Activated CD8-positive, alpha-beta T cell treated with anti-CD3 and anti-CD28 coated beads for 36 hours (primary cell): ENCODE results near the gene CORO2B. TPM values are rescaled to one million over a fixed set of nuclear protein-coding genes. Genes with fewer than 3 reads are reported as not detected.

ENCODE experiments used
- ATAC-seq: fragments of 200-7000 bp; cut with Tn5 transposase; one replicate; pipeline ENCODE4 v1.10.0; 2021; ENCODE audit warnings: mild to moderate bottlenecking, moderate library complexity
- CTCF ChIA-PET: fragments of 350-600 bp; sonication (Branson Sonifier 250); formaldehyde crosslinking; loops from one replicate; lab custom pipeline; 2021; ENCODE audit warnings: antibody characterized with exemption; lab: Charles Lee
- POLR2A ChIA-PET: fragments of 350-600 bp; sonication (Branson Sonifier 250); formaldehyde crosslinking; loops from one replicate; lab custom pipeline; 2021; ENCODE audit warnings: antibody characterized with exemption; lab: Charles Lee
- DNase-seq: peaks from one replicate; pipeline ENCODE4 v3.0.0-alpha.2; 2020
- H3K27ac Mint-ChIP-seq: one replicate; pipeline ENCODE4 v1.8.0; 2021; ENCODE audit warnings: mild to moderate bottlenecking, mixed read lengths
- H3K27me3 Mint-ChIP-seq: one replicate; pipeline ENCODE4 v1.8.0; 2021; ENCODE audit warnings: mixed read lengths
- H3K36me3 Mint-ChIP-seq: one replicate; pipeline ENCODE4 v1.8.0; 2021; ENCODE audit warnings: low read depth, mixed read lengths
- H3K4me1 Mint-ChIP-seq: one replicate; pipeline ENCODE4 v1.8.0; 2021; ENCODE audit warnings: low read depth, mixed read lengths
- H3K4me3 Mint-ChIP-seq: one replicate; pipeline ENCODE4 v1.8.0; 2021; ENCODE audit warnings: mild to moderate bottlenecking, moderate library complexity, mixed read lengths
- H3K9me3 Mint-ChIP-seq: one replicate; pipeline ENCODE4 v1.8.0; 2021; ENCODE audit warnings: mixed read lengths
- intact Hi-C: fragments of 100-400 bp; cut with micrococcal nuclease; formaldehyde crosslinking; loops from one replicate; pipeline ENCODE4 v1.10.0; 2022
- total RNA-seq, 2 experiments: library from RNA; stranded (reverse); gene quantifications; one replicate each; pipeline ENCODE4 v1.2.3, GENCODE V29; 2021
- TF ChIP-seq, protein P1 (sequence below): fragments of 200-600 bp; IDR thresholded peaks from one replicate; pipeline ENCODE4 v1.8.0; 2022; ENCODE audit warnings: antibody characterized with exemption, mild to moderate bottlenecking

The CORO2B gene
- total RNA-seq, 2 experiments from 2014 or later: not detected

DNA sequence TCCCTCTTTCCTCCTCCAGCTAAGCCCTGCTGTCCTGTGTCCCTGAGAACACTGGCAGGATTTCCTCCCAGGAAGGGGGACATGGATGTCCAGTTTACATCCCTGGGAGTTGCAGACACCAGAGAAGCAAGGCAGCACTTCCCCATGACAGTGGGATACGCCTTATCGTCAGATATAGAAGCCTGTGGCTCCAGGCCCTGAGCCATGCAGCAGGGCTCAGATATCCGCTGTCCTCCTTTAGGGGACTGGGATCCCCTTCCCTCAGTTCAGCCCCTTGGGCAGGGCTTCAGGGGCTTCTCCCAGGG, 16.4 kb downstream of the CORO2B start:
- Mint-ChIP-seq H3K9me3 (no peaks in the 10 kb centered on the region), H3K4me1 (no peaks in the 10 kb centered on the region), H3K27ac (no peak overlapping the region), H3K27me3 (peaks cover 7% of the 10 kb centered on the region), H3K4me3 (no peak overlapping the region), H3K36me3 (no peaks in the 10 kb centered on the region)
- POLR2A ChIA-PET: no interaction called here
- TF ChIP-seq, protein P1, sequence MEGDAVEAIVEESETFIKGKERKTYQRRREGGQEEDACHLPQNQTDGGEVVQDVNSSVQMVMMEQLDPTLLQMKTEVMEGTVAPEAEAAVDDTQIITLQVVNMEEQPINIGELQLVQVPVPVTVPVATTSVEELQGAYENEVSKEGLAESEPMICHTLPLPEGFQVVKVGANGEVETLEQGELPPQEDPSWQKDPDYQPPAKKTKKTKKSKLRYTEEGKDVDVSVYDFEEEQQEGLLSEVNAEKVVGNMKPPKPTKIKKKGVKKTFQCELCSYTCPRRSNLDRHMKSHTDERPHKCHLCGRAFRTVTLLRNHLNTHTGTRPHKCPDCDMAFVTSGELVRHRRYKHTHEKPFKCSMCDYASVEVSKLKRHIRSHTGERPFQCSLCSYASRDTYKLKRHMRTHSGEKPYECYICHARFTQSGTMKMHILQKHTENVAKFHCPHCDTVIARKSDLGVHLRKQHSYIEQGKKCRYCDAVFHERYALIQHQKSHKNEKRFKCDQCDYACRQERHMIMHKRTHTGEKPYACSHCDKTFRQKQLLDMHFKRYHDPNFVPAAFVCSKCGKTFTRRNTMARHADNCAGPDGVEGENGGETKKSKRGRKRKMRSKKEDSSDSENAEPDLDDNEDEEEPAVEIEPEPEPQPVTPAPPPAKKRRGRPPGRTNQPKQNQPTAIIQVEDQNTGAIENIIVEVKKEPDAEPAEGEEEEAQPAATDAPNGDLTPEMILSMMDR: no peak
- ATAC-seq: no peak
- CTCF ChIA-PET: no interaction called here
- DNase-seq: no peak
- intact Hi-C loops: no loop called here

DNA sequence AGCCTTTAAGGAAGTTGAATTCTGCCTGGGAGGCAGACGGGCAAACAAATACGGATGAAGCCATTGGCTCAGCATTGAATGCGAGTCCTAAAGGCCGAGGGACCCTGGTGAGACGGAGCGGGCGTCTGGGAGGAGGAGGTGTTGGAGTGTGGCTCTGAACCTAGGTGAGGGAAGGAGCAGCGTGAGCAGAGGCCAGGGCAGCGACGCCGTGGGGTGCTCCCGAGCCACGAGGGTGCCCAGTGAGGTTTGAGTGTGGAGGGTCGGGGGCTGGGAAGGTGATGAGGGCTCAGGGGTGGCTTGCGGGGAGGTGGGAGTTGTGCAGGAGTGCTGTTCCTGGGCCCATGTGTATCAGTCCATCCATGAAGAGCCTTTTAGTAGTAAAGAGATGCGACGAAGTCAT, 17.0 kb downstream of the CORO2B start:
- no peak for DNase-seq
- TF ChIP-seq, protein P1: no peak
- no peak for ATAC-seq
- H3K27ac Mint-ChIP-seq: no peak overlapping the region
- H3K4me3 Mint-ChIP-seq: no peak overlapping the region
- intact Hi-C loops: no loop called here
- CTCF ChIA-PET: no interaction called here
- H3K36me3 Mint-ChIP-seq: no peaks in the 10 kb centered on the region
- no peaks in the 10 kb centered on the region for H3K4me1 Mint-ChIP-seq
- peaks cover 7% of the 10 kb centered on the region for H3K27me3 Mint-ChIP-seq
- no peaks in the 10 kb centered on the region for H3K9me3 Mint-ChIP-seq
- POLR2A ChIA-PET: no interaction called here

DNA sequence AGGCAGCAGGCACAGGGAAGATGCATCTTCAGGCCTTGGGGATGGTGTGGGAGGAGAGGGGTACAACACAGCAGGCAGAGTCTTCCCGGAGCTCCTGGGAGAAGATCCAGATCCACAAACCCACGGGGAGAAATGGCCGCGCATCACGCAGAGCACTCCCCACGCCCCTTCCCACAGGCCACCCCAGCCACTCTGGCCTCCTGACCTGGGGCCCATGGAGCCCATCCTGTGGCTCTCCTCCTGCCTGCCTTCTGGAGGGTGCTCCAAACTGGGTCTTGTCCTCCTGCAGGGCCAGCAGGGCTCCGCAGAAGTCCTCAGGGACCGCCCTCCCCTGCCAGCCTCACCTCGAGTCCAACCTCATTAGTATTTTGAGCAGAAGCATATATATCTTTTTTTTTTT, 17.9 kb downstream of the CORO2B start:
- Mint-ChIP-seq H3K36me3 (no peaks in the 10 kb centered on the region), H3K9me3 (no peaks in the 10 kb centered on the region), H3K4me1 (no peaks in the 10 kb centered on the region), H3K27ac (no peak overlapping the region), H3K4me3 (no peak overlapping the region), H3K27me3 (peaks cover 3% of the 10 kb centered on the region)
- POLR2A ChIA-PET: no interaction called here
- intact Hi-C loops: no loop called here
- TF ChIP-seq, protein P1: no peak
- no peak for ATAC-seq
- CTCF ChIA-PET: no interaction called here
- no peak for DNase-seq

DNA sequence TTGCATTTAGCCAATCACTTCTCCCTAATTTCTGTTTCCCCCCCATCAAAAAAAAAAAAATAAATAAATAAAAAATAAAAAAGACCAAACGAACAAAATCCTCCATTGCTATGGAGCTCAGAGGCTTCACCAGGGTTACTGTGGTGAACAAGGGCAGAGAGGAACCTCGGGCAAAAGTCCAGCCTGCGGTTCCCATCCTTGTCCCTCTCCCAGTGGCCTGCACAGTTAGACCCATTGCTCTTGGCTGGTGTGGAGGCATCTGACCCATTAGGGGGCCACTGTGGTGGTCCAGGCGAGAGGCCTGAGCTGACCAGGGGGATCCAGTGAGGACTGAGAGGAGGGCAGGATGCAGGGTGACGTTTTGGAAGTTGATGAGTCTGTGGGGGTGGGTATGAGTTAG, 18.8 kb downstream of the CORO2B start:
- CTCF ChIA-PET: no interaction called here
- H3K27me3 Mint-ChIP-seq: peaks cover 3% of the 10 kb centered on the region

DNA sequence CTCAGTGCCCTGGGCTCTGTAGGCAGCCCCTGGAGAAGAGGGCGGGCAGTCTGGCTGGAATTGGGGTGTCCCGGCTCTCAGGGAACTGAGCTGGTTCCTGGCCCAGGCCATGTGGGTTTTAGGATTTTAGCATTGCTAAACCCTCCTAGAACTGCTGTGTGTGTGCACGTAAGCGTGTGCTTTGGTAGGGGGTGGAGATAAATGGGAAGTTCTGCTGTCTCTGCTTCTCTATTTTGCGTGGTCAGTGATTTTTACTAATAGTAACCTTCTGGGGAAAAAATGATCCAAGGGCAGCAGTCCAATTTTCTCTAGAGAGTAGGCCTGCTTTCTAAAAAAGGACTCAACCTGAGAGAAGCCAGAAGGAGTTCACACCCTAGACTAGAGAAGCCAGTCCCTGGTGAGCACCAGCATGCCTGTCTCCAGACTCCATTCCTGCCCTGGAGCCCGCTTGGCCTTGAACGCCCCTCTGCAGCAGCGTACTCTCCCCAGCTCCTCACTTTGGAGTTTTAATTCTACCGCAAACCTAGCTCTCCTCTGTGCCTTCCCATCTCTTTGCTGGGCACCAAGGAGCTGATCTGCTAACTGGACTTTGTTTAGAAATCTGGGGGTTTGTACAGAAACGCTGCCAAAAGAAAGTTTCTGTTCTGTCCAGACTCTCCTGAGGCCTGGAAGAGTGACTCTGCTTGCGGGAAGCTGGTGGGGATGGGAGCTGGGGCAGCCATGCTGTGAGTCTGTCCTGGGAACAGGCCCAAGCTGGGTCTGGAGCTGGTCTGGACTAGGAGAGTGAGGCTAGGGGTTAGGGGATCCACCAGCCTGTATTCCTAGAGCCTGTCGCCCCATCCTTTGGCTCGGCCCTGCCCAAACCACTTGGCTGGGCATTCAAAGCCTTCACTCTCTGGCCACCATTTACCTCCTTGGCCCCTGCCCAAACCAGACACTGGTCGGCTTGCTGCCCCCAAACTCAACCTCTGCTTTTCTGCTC, 19.7 kb downstream of the CORO2B start:
- no peaks in the 10 kb centered on the region for H3K36me3 Mint-ChIP-seq
- intact Hi-C loops: no loop called here
- ChIA-PET CTCF (no interaction called here), POLR2A (no interaction called here)
- no peak overlapping the region for H3K4me3 Mint-ChIP-seq
- ATAC-seq (no peak), DNase-seq (no peak)
- no peak overlapping the region for H3K27ac Mint-ChIP-seq
- TF ChIP-seq, protein P1: no peak
- H3K27me3 Mint-ChIP-seq: peaks cover 3% of the 10 kb centered on the region
- H3K4me1 Mint-ChIP-seq: no peaks in the 10 kb centered on the region
- no peaks in the 10 kb centered on the region for H3K9me3 Mint-ChIP-seq

More for the DNA sequence above, 18.8 kb downstream of the CORO2B start:
- Mint-ChIP-seq H3K4me3 (no peak overlapping the region), H3K36me3 (no peaks in the 10 kb centered on the region), H3K27ac (no peak overlapping the region), H3K9me3 (no peaks in the 10 kb centered on the region), H3K4me1 (no peaks in the 10 kb centered on the region)
- POLR2A ChIA-PET: no interaction called here
- DNase-seq: no peak
- no peak for ATAC-seq
- intact Hi-C loops: no loop called here
- TF ChIP-seq, protein P1: no peak
